Motor neuron (in vitro differentiated cells): ENCODE results near the gene GDF10. TPM values are rescaled to one million over a fixed set of nuclear protein-coding genes. Genes with fewer than 3 reads are reported as not detected.

Experiments
- ATAC-seq, 8 experiments: fragments of 200-7000 bp; cut with Tn5 transposase; replicated peaks in 6 of 8; 2 replicates each; pipeline ENCODE4 v1.8.0; 2021; ENCODE audit warnings: mild to moderate bottlenecking in 8 of 8, moderate library complexity in 8 of 8
- H3K27ac ChIP-seq, 2 donors: fragments of 250-450 bp; sonication (Bioruptor Pico); 2 replicates each; pipeline ENCODE4 v1.9.0; 2021; ENCODE audit warnings: antibody characterized with exemption in 2 of 2, mild to moderate bottlenecking in 2 of 2, moderate library complexity in 1 of 2
- H3K4me1 ChIP-seq, 2 donors: fragments of 250-450 bp; sonication (Bioruptor Pico); replicated peaks in 1 of 2; 2 replicates each; pipeline ENCODE4 v1.6.1; 2021; ENCODE audit warnings: antibody characterized with exemption in 2 of 2, mild to moderate bottlenecking in 2 of 2, moderate library complexity in 1 of 2
- H3K4me3 ChIP-seq, 5 donors: fragments of 250-450 bp; sonication (Bioruptor Pico); 2 replicates each; pipeline ENCODE4 v1.9.0; 2021; ENCODE audit warnings: antibody characterized with exemption in 5 of 5, mild to moderate bottlenecking in 5 of 5, moderate library complexity in 4 of 5
- WGBS, 10 experiments: fragments of 450-650 bp; shearing (Covaris generic); methylation state at CpG; one replicate each; pipeline ENCODE4 v1.0.0; 2022; 5-methylcytosine and 5-hydroxymethylcytosine counted together
- in situ Hi-C, 9 experiments: fragments of 400-800 bp; cut with MboI; loops; one replicate each; pipeline ENCODE4 v1.15.0; 2021; ENCODE audit warnings: low sequenced_read_pairs in 9 of 9, low pct_unique_long_range_greater_than_20kb in 2 of 9; ENCODE audit not compliant: unreplicated experiment in 9 of 9
- total RNA-seq, 8 experiments: library from RNA; unstranded; fragments of 300-600 nt; gene quantifications; 2 replicates each; pipeline versions ENCODE4 v1.2.3 to v1.2.4, GENCODE V29; 2022

Gene GDF10
- total RNA-seq, 8 experiments from 2014 or later, result 0.05 to 78.6 (median 0.17) TPM; not detected in 3

DNA sequence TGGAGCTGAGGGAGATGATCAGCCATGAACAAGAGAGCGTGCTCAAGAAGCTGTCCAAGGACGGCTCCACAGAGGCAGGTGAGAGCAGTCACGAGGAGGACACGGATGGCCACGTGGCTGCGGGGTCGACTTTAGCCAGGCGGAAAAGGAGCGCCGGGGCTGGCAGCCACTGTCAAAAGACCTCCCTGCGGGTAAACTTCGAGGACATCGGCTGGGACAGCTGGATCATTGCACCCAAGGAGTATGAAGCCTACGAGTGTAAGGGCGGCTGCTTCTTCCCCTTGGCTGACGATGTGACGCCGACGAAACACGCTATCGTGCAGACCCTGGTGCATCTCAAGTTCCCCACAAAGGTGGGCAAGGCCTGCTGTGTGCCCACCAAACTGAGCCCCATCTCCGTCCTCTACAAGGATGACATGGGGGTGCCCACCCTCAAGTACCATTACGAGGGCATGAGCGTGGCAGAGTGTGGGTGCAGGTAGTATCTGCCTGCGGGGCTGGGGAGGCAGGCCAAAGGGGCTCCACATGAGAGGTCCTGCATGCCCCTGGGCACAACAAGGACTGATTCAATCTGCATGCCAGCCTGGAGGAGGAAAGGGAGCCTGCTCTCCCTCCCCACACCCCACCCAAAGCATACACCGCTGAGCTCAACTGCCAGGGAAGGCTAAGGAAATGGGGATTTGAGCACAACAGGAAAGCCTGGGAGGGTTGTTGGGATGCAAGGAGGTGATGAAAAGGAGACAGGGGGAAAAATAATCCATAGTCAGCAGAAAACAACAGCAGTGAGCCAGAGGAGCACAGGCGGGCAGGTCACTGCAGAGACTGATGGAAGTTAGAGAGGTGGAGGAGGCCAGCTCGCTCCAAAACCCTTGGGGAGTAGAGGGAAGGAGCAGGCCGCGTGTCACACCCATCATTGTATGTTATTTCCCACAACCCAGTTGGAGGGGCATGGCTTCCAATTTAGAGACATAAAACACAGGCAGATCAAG, 25.6 kb downstream of the GDF10 start:
- H3K27ac ChIP-seq, result no peak overlapping the region
- peaks cover 0 to 14% of the 10 kb centered on the region in 2 donors for H3K4me1 ChIP-seq
- no peak overlapping the region for H3K4me3 ChIP-seq
- in situ Hi-C loops, result no loop called here
- ATAC-seq, result no peak
- WGBS, 10 experiments, result 58 to 100% (median 87%) methylated on average over 1 to 13 of the region's 30 CpGs; no CpG with 5 or more reads in 1 of the 10 experiments

DNA sequence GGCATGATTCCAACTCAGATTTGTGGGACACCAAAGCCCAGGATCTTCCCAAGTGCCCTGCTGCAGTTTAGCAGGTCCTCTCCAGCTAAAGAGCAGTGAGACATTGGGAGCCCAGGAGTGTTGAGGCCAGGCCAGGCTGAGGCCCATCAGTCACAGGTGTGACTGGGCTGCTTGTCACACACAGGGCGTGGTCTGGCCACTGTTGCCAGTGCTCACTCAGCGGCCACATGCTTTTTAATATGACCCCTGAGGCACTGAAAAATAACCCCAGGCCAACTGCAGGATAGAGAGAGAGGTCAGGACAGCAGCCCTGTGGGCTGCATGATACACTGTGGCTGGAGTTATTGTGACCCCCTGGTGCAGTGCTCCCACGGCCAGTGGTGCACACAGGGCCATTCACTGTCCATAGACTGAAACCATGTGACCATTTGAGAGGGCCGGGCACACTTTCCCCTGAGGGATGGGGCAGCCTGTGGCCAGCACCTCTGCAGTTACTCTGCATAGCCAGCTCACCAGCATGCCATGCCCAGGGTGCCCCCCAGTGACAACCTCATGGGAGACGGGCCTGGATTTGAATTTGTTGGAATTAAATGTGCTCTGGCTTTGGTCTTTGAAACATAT, 26.4 kb downstream of the GDF10 start:
- in situ Hi-C loops, result no loop called here
- WGBS, 10 experiments, result 100% methylated on average over 2 of the region's 5 CpGs; no CpG with 5 or more reads in 9 of the 10 experiments
- Histone ChIP-seq H3K27ac (peak overlapping the region in 1 of 2 donors; percentile 56), H3K4me1 (peaks cover 0 to 14% of the 10 kb centered on the region in 2 donors), H3K4me3 (no peak overlapping the region)
- peak in 2 of 8 experiments; percentile 17 to 19 for ATAC-seq

GRCh38 chr10:47326927-47327330, 26.9 kb downstream of the GDF10 start:
- Histone ChIP-seq H3K4me1 (peaks cover 0 to 14% of the 10 kb centered on the region in 2 donors), H3K4me3 (no peak overlapping the region), H3K27ac (no peak overlapping the region)
- WGBS, 10 experiments, result 20 to 90% (median 60%) methylated on average over 1 to 3 of the region's 11 CpGs; no CpG with 5 or more reads in 3 of the 10 experiments
- in situ Hi-C loops, result no loop called here
- no peak for ATAC-seq

GRCh38 chr10:47329855-47330254, 29.9 kb downstream of the GDF10 start:
- H3K4me1 ChIP-seq, result peaks cover 0 to 3% of the 10 kb centered on the region in 2 donors
- ATAC-seq, result no peak
- H3K4me3 ChIP-seq, result no peak overlapping the region
- H3K27ac ChIP-seq, result no peak overlapping the region
- WGBS, 10 experiments, result 7 to 100% (median 80%) methylated on average over 1 to 2 of the region's 4 CpGs; no CpG with 5 or more reads in 7 of the 10 experiments
- in situ Hi-C loops, result no loop called here

- no peak for ATAC-seq
- Histone ChIP-seq H3K27ac (no peak overlapping the region), H3K4me1 (peaks cover 0 to 3% of the 10 kb centered on the region in 2 donors), H3K4me3 (no peak overlapping the region)
- in situ Hi-C loops, result no loop called here
- 60 to 83% (median 80%) methylated on average over 1 of the region's 3 CpGs; no CpG with 5 or more reads in 7 of the 10 experiments for WGBS, 10 experiments
These were observed 30.4 kb downstream of the GDF10 start for GRCh38 chr10:47330366-47330765.

DNA sequence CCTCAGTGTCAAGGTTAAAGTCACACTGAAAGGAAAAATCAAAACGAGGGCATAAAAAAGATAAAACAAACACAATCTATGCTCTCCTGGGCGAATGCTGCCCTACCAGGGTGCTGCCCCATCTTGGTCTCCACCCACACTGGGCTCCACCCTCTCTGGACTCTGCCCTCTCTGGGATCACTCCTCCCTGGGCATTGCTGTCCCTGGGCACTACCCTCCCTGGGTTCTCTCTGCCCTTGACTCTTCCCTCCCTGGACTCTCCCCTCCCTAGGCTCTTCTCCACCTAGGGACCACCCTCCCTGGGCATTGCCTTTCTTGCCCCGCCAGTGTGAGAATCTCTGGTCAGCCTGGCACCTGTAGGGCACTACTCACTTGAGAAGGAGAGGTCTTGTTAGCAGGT, 30.8 kb downstream of the GDF10 start:
- Histone ChIP-seq H3K4me3 (no peak overlapping the region), H3K4me1 (peaks cover 0 to 3% of the 10 kb centered on the region in 2 donors), H3K27ac (no peak overlapping the region)
- WGBS, 10 experiments, result 0 to 65% (median 43%) methylated on average over 1 to 3 of the region's 3 CpGs; no CpG with 5 or more reads in 1 of the 10 experiments
- in situ Hi-C loops, result no loop called here
- ATAC-seq, result no peak

GRCh38 chr10:47331491-47331890, 31.5 kb downstream of the GDF10 start:
- Histone ChIP-seq H3K27ac (no peak overlapping the region), H3K4me3 (no peak overlapping the region), H3K4me1 (no peaks in the 10 kb centered on the region)
- in situ Hi-C loops, result no loop called here
- 69 to 100% (median 89%) methylated on average over 1 to 4 of the region's 9 CpGs; no CpG with 5 or more reads in 2 of the 10 experiments for WGBS, 10 experiments
- no peak for ATAC-seq

GRCh38 chr10:47331954-47332353, 32.0 kb downstream of the GDF10 start:
- WGBS, 10 experiments, result 10 to 75% (median 45%) methylated on average over 2 to 4 of the region's 7 CpGs; no CpG with 5 or more reads in 7 of the 10 experiments
- in situ Hi-C loops, result no loop called here
- Histone ChIP-seq H3K27ac (no peak overlapping the region), H3K4me1 (no peaks in the 10 kb centered on the region), H3K4me3 (no peak overlapping the region)
- ATAC-seq, result no peak

GRCh38 chr10:47332371-47332770, 32.4 kb downstream of the GDF10 start:
- Histone ChIP-seq H3K4me1 (no peaks in the 10 kb centered on the region), H3K27ac (no peak overlapping the region), H3K4me3 (no peak overlapping the region)
- in situ Hi-C loops, result no loop called here
- no peak for ATAC-seq
- 7 to 88% (median 66%) methylated on average over 1 to 2 of the region's 3 CpGs; no CpG with 5 or more reads in 4 of the 10 experiments for WGBS, 10 experiments

GRCh38 chr10:47332946-47333345, 32.9 kb downstream of the GDF10 start:
- in situ Hi-C loops, result no loop called here
- Histone ChIP-seq H3K4me3 (no peak overlapping the region), H3K4me1 (no peaks in the 10 kb centered on the region), H3K27ac (no peak overlapping the region)
- no peak for ATAC-seq
- 54 to 100% (median 80%) methylated on average over 1 to 3 of the region's 3 CpGs; no CpG with 5 or more reads in 3 of the 10 experiments for WGBS, 10 experiments

DNA sequence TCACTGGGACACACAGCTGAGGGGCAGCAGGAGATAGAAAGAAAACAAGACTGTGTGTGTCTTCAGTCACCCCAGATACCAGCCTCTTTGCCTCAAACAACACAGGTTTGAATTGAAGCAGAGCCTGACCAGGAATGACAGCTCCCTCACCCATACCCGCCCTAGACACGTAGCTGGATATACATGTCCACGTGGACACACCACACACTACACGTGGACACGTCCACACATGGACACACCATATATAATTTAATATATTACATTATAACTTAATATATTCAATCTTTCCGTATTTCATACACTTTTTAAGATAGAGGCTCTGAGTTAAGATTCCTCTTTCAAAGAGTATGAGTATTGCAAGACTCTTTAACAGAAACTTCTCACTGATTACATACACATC, 33.5 kb downstream of the GDF10 start:
- H3K4me3 ChIP-seq, result no peak overlapping the region
- no peaks in the 10 kb centered on the region for H3K4me1 ChIP-seq
- H3K27ac ChIP-seq, result no peak overlapping the region
- in situ Hi-C loops, result no loop called here
- 40 to 100% (median 76%) methylated on average over 1 to 6 of the region's 6 CpGs; no CpG with 5 or more reads in 2 of the 10 experiments for WGBS, 10 experiments
- no peak for ATAC-seq

GRCh38 chr10:47334466-47335295, 34.7 kb downstream of the GDF10 start:
- no peak for ATAC-seq
- in situ Hi-C loops, result no loop called here
- 54 to 100% (median 79%) methylated on average over 2 to 6 of the region's 8 CpGs; no CpG with 5 or more reads in 1 of the 10 experiments for WGBS, 10 experiments

More at GRCh38 chr10:47334466-47335295, 34.7 kb downstream of the GDF10 start:
- Histone ChIP-seq H3K27ac (no peak overlapping the region), H3K4me3 (no peak overlapping the region), H3K4me1 (no peaks in the 10 kb centered on the region)
